IMR-90 (cell line): ENCODE measurements around the gene CFAP73.

Experiments
- BHLHE40 ChIP-seq: fragments of 150-350 bp; IDR thresholded peaks from 2 replicates; pipeline ENCODE4 v1.6.1; 2016; ENCODE audit warnings: mild to moderate bottlenecking, low read depth, low read length
- ELK1 ChIP-seq: fragments of 150-350 bp; IDR thresholded peaks from 2 replicates; pipeline ENCODE4 v1.6.1; 2016; ENCODE audit warnings: low read depth, mild to moderate bottlenecking, low read length, moderate library complexity, borderline replicate concordance
- MAFK ChIP-seq: IDR thresholded peaks from 2 replicates; pipeline ENCODE4 v1.6.1; 2012; ENCODE audit warnings: low read depth, low read length, improper control_type of control experiment
- MAZ ChIP-seq: IDR thresholded peaks from 2 replicates; pipeline ENCODE4 v1.6.1; 2012; ENCODE audit warnings: low read depth, mild to moderate bottlenecking, low read length, improper control_type of control experiment, moderate library complexity, borderline replicate concordance
- MXI1 ChIP-seq: IDR thresholded peaks from 2 replicates; pipeline ENCODE4 v1.6.1; 2012; ENCODE audit warnings: low read depth, mild to moderate bottlenecking, low read length, moderate library complexity, borderline replicate concordance
- POLR2A ChIP-seq: IDR thresholded peaks from 2 replicates; pipeline ENCODE4 v1.6.1; 2012; ENCODE audit warnings: mild to moderate bottlenecking, low read depth, low read length
- RCOR1 ChIP-seq: IDR thresholded peaks from 2 replicates; pipeline ENCODE4 v1.6.1; 2012; ENCODE audit warnings: mild to moderate bottlenecking, low read length, improper control_type of control experiment; ENCODE audit not compliant: insufficient replicate concordance
- RFX5 ChIP-seq: IDR thresholded peaks from 2 replicates; pipeline ENCODE4 v1.8.0; 2012; ENCODE audit warnings: low read depth, mild to moderate bottlenecking, low read length, moderate library complexity
- SMC3 ChIP-seq: fragments of 150-350 bp; IDR thresholded peaks from 2 replicates; pipeline ENCODE4 v1.6.1; 2016; ENCODE audit warnings: low read depth, mild to moderate bottlenecking, antibody characterized with exemption, low read length, moderate library complexity
- TF ChIP-seq, protein P1 (sequence below): conservative IDR thresholded peaks from 2 replicates; pipeline ENCODE4 v1.5.1; 2012; ENCODE audit warnings: mild to moderate bottlenecking, low read depth, low read length, improper control_type of control experiment
- TF ChIP-seq, protein P2 (sequence below): fragments of 150-350 bp; IDR thresholded peaks from 2 replicates; pipeline ENCODE4 v1.6.1; 2017; ENCODE audit warnings: mild to moderate bottlenecking, antibody characterized with exemption, low read length, low read depth

- no peak for TF ChIP-seq MXI1
- no peak for TF ChIP-seq POLR2A
- no peak for TF ChIP-seq MAFK
- TF ChIP-seq, protein P1, sequence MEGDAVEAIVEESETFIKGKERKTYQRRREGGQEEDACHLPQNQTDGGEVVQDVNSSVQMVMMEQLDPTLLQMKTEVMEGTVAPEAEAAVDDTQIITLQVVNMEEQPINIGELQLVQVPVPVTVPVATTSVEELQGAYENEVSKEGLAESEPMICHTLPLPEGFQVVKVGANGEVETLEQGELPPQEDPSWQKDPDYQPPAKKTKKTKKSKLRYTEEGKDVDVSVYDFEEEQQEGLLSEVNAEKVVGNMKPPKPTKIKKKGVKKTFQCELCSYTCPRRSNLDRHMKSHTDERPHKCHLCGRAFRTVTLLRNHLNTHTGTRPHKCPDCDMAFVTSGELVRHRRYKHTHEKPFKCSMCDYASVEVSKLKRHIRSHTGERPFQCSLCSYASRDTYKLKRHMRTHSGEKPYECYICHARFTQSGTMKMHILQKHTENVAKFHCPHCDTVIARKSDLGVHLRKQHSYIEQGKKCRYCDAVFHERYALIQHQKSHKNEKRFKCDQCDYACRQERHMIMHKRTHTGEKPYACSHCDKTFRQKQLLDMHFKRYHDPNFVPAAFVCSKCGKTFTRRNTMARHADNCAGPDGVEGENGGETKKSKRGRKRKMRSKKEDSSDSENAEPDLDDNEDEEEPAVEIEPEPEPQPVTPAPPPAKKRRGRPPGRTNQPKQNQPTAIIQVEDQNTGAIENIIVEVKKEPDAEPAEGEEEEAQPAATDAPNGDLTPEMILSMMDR: no peak
- TF ChIP-seq, protein P2, sequence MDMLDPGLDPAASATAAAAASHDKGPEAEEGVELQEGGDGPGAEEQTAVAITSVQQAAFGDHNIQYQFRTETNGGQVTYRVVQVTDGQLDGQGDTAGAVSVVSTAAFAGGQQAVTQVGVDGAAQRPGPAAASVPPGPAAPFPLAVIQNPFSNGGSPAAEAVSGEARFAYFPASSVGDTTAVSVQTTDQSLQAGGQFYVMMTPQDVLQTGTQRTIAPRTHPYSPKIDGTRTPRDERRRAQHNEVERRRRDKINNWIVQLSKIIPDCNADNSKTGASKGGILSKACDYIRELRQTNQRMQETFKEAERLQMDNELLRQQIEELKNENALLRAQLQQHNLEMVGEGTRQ: no peak
- no peak for TF ChIP-seq SMC3
- no peak for TF ChIP-seq RFX5
- no peak for TF ChIP-seq RCOR1
- no peak for TF ChIP-seq BHLHE40
- TF ChIP-seq MAZ: no peak
- TF ChIP-seq ELK1: no peak
These were observed 2.1 kb downstream of the CFAP73 start for GRCh38 chr12:113151655-113152054.
